ENCODE measurements around the gene RTEL1.
A peak's percentile ranks its signal among the peaks of the same experiment; 100 is the strongest.
"Not testable (repeated sequence)": the region's sequence is repeated elsewhere in the genome, so short reads cannot be mapped to it uniquely, and the experiment has no call there.

The RTEL1 gene, protein sequence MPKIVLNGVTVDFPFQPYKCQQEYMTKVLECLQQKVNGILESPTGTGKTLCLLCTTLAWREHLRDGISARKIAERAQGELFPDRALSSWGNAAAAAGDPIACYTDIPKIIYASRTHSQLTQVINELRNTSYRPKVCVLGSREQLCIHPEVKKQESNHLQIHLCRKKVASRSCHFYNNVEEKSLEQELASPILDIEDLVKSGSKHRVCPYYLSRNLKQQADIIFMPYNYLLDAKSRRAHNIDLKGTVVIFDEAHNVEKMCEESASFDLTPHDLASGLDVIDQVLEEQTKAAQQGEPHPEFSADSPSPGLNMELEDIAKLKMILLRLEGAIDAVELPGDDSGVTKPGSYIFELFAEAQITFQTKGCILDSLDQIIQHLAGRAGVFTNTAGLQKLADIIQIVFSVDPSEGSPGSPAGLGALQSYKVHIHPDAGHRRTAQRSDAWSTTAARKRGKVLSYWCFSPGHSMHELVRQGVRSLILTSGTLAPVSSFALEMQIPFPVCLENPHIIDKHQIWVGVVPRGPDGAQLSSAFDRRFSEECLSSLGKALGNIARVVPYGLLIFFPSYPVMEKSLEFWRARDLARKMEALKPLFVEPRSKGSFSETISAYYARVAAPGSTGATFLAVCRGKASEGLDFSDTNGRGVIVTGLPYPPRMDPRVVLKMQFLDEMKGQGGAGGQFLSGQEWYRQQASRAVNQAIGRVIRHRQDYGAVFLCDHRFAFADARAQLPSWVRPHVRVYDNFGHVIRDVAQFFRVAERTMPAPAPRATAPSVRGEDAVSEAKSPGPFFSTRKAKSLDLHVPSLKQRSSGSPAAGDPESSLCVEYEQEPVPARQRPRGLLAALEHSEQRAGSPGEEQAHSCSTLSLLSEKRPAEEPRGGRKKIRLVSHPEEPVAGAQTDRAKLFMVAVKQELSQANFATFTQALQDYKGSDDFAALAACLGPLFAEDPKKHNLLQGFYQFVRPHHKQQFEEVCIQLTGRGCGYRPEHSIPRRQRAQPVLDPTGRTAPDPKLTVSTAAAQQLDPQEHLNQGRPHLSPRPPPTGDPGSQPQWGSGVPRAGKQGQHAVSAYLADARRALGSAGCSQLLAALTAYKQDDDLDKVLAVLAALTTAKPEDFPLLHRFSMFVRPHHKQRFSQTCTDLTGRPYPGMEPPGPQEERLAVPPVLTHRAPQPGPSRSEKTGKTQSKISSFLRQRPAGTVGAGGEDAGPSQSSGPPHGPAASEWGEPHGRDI (N-terminal part only)

DNA sequence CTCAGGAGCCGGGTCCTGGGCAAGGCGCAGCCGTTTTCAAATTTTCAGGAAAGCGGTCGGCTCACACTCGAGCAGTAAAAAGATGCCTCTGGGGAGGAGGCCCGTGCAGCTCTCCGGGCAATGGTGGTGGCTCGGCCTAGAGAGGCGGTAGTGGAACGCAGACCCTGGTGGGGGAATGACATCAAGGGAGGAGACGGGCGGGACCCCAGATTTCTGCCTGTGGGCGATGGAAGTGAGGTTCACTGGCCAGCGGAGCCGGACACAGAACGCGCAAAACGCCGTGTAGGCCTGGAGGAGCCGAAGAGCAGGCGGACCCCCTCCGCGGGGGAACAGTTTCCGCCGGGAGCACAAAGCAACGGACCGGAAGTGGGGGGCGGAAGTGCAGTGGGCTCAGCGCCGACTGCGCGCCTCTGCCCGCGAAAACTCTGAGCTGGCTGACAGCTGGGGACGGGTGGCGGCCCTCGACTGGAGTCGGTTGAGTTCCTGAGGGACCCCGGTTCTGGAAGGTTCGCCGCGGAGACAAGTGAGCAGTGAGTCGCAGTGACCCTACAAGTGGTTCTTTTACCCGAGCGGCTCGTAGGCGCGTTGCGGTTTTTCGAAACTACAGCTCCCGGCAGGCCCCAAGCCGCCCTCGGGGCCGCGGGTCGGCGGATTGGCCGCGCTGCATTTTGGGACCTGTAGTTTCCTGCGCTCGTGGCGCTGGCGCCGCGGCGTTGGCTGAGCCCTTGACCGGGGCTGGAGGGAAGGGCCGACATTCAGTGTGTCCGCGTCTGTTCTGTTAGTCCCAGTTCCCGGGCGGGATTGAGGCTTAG lies at the start of gene RTEL1:
TSS of gene RTEL1 (plus strand) at position 376 of the 812 bp plus-strand sequence. CDS start 1,091 bp downstream, outside the sequence.
- peak; percentile 93 for DNase-seq

DNA sequence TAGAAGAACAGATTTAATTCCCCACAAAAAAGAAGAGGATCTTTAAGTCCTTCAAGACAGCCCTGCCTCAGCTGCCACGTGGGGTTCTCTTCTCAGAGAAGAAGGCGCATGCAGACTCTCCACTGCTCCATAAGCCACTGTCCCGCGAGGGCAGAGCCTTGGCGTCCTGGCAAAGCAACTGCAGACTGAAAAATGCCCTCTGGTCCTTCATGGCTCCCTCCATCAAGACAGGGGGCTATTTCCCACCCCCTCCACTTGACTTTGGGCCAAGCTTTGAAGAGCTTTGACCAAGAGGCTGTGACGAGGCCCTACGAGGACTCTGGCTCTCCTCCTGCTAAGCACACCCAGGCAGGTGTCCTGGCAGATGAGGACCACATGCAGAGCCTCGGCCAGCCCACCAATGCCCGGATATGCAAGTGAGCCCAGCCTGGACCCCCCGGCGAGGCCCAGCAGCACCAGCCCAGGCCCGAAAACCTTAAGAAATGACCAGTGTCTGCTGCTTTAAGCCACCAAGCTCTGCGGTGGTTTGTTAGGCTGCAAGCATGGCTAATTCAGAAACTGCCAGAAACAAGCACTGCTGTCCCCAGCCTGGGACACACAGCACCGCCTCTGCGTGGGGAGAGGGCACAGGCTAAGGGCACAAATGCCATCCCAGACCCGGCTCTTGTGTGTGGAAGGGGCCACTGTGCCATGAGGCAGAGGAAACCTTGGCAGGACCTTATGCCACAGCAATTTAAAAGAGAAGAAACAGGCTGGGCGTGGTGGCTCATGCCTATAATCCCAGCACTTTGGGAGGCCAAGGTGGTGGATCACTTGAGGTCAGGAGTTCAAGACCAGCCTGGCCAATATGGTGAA lies 47.3 kb upstream of the RTEL1 start:
- no peak for DNase-seq

DNA sequence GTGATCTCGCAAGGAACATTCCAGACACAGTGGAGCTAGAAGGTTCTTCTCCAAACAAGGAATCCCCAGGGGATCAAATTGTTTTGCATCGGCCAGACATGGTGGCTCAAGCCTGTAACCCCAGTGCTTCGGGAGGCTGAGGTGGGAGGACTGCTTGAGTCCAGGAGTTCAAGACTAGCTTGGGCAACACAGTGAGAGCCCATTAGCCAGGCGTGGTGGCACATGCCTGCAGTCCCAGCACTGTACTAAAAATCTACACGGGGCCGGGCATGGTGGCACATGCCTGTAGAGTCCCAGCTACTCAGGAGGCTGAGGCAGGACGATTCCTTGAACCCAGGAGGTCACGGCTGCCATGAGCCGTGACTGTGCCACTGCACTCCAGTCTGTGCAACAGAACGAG lies 46.5 kb upstream of the RTEL1 start:
- DNase-seq: no peak

DNA sequence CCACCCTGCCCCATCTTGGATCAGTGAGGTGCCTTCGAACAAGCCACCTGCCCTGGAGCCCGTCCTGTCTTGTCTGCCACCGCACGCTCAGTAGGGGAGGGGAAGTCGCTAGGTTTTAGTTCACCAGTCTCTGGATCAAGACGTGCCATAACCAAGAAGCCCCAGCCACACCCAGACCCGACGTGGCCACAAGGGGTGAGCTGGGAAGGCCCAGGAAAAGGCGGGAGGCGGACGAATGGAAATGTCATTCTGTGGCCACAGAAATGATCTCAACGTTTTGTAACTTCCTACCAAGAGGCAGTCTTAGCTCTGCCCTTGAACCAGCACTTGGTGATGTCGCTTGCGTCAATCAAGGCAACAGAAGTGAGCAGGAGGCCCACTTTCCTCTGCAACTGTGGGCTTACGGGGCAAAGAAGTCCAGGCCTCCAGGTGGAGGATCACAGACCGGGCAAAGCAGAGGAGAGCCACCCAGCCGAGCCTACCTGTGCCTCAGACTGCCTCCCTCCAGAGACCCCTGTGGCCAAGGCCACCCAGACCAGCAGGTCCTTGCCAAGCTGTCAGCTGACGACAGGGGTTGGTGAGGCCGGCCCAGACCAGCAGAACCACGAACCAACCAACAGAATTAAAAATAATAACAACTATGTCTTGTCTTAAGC lies 45.7 kb upstream of the RTEL1 start:
- DNase-seq: no peak

DNA sequence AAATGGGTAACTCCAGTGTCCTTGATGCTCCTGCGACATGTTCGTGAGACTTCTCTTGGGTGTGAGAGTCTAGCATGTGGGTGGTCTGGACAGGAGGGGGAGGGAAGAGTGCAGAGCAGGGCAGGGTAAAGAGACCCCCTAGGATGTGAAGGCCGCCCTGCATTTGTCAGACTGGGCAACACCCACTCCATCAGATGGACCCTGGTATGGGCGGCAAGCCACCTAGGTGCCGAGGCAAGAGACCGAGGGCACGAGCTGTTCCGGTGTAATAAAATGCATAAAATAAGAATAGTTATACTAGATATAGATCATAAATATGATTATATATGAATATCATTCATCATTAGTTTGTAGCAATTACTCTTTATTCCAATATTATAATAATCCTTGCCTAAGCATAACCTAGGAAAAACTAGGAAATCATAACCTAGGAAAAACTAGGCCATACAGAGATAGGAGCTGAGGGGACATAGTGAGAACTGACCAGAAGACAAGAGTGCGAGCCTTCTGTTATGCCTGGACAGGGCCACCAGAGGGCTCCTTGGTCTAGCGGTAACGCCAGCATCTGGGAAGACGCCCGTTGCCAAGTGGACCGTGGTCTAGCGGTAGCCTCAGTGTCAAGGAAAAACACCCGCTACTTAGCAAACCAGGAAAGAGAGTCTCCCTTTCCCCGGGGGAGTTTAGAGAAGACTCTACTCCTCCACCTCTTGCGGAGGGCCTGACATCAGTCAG lies 44.1 kb upstream of the RTEL1 start:
- not testable (repeated sequence) for DNase-seq

DNA sequence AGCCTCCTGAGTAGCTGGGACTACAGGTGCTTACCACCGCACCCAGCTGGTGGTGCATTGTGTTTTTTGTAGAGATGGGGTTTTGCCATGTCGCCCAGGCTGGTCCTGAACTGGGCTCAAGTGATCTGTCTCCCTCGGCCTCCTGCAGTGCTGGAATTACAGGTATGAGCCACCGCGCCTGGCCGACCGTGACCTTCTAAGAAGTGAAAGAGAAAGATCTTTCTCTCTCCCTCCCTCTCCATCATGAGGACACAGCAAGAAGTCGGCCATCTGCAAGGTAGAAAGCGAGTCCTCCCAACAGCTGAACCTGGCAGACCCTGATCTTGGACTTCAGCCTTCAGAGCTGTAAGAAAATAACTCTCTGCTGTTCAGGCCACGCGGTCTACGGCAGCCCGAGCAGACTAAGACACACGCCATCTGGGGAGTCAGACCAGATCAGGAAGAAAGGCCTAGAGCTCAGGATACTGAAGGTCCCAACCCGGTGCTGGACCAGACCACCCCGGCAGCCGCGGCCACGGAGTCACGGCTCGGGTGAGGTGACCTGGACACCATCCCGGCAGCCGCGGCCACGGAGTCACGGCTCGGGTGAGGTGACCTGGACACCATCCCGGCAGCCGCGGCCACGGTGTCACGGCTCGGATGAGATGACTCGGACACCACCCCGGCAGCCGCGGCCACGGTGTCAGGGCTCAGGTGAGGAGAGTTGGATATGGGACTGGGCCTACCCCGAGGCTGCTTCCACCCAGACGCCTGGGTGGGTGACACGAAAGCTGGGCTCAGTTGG lies 40.8 kb upstream of the RTEL1 start:
- DNase-seq: no peak

DNA sequence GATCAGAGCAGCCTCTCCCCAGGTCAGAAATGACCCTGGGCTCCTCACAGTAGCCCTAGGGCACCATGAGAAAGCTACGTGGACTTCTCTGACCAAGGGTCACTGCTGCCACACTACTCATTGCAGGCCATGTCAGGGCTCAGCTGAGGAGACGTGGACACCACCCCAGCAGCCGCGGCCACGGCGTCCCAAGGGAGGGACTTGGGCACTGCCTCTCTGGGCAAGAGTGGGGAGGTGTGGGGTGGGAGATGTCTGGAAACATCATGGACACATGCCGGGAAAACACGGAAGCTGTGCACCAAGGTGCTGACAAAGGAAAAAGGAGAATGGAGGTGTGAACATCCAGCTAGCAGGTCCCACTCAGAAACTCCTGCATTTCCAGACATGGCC lies 40.2 kb upstream of the RTEL1 start:
- no peak for DNase-seq

DNA sequence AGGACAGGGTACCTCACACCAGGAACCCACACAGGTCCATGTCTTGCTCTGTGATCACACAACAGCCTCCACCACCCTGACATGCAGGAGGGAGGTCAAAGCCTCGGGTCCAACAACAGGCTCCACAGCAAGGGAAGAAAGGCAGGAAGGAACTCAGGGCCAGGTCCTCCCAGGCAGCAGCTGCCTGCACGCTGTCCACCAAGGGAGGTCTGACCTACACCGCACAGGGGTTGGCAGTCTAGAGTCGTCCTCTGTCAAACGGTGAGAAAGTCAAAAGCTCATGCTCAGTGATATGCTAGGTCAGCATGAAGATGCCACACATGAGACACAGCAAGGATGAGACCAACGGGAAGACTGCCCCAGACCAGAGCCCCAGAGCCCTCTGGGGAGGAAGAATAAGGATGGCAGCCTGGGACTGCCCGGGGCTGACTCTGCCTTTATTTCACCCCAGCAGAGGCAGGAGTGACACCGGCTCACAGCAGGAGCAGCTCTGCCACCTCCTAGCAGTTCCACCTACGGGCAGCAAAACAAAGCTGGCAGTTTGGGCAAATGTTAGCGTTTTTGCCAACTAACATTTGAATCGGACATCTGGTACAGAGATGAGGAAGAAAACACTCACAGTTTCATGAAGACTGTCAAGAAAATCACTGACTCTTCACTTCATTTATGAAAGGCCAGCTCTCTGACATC lies 39.7 kb upstream of the RTEL1 start:
- DNase-seq: no peak

DNA sequence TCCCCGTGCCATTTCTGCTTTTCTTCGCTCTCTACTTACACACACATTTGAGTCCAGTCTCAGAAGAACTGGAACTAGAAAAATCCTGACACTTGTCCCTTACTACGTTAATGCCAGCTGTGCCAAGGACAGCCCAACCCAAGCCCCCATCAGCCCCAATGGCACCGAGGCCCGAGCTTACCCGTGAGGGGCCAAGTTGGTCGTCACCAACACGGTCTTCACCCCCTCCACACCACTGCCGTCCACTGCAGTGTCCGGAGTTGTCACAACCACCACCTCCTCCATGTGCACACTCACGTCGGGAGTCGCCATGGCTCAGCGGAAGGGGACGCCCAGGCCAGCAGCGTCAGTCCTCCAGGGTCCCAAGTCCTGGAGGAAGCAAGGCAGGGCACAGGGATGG lies 39.0 kb upstream of the RTEL1 start:
- DNase-seq: no peak

DNA sequence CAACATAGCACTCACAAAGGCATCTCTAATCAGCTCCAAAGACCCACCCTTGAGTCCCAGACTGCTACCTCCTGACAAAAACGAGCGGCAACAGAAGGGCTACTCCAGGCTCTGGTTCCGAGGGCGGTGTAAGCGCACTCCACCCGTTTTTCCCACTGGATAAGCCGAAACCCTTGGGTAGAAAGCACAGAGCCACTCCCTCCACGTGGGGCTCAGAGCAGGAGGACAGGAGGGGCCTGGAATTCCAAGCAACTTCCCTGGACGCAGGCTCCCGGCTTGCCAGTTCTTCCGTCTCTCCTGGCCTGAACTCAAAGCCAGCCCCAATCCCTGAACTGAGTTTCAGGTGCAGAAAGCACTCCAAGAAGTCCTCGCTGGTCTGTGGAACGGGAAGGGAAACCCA lies 38.6 kb upstream of the RTEL1 start:
- no peak for DNase-seq

DNA sequence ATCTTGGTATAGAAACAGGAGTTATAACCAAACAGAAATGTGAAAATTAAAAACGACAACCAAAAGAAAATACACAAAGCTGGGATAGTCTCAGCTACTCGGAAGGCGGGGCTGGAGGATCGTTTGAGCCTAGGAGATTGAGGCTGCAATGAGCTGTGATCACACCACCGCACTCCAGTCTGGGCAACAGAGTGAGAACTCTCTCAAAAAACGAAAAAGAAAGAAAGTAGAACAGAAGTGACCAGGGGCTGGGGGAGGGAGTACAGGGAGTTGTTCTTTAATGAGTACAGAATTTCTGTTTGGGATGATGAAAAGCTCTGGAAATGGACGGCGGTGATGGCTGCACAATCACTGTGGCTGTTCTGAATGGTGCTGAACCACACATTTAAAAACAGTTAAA lies 37.1 kb upstream of the RTEL1 start:
- DNase-seq: no peak

DNA sequence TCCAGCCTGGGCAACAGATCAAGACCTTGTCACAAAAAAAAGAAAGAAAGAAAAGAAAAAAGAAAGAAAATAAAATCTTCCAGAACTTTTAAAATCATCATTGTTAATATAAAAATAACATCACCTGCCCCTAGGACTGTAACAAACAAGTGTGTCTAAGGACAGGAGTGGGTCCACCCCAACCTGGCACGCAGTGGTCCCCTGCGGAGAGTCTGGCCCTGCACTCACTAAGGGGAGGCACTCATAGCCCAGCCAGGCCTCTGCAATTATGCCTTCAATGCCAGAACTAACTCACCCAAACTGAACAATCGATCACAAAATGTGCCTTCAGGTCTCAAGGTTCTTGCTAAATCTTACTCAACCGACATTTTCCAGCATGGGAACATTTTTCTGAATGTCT lies 36.0 kb upstream of the RTEL1 start:
- no peak for DNase-seq

DNA sequence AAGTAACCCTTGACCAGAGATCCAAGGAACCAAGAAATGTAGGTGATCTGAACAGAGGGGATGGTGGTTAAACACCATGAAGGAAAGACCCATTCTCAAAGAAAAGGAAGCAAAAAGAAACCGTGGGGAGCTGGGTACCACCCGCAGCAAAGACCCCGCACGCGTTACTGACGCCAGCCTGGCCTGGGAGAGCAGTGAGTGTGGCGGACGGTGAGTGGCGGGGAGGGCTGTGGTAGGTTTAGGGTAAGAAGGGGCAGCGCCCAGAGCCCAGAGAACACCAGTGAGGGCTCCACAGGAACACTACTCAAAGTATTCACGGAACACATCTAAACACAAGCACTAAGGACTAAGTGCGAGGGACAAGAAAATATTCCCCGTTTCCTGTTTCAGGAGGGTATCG lies 35.4 kb upstream of the RTEL1 start:
- no peak for DNase-seq

DNA sequence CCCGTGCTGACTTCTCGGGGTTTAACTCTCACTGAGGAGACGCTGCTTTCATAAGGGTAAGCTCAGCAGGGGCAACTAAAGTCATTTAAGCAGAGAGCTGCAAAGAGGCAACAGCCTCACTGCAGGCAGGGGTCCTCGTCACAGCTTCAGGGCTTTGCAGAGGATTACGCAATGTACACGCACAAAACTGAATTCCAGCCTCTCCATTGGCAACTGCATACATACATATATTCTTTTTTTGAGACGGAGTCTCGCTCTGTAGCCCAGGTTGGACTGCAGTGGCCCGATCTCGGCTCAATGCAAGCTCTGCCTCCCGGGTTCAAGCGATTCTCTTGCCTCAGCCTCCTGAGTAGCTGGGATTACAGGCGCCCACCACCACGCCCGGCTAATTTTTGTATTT lies 33.6 kb upstream of the RTEL1 start:
- DNase-seq: no peak

DNA sequence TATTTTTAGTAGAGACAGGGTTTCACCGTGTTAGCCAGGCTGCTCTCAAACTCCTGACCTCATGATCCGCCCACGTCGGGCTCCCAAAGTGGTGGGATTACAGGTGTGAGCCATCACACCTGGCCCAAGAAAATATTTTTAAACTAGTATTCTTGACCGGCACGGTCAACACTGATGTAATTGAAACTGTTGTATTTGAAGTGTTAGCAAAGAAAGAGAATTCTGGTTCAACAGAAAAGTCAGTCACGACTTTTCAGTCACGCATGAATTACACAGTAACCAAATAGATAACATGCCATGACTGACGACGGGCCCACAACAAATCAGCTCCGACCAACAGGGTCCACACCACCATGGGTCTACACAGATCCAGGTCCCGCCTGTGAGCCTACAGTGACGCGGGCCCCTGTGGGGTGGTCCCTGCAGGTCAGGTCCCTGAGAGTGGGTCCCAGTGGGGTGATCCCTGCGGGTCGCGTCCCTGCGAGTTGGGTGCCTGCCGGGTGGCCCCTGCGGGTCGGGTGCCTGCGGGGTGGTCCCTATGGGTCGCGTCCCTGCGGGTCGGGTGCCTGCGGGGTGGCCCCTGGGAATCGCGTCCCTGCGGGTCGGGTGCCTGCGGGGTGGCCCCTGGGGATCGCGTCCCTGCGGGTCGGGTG lies 32.2 kb upstream of the RTEL1 start:
- DNase-seq: peak; percentile 34

DNA sequence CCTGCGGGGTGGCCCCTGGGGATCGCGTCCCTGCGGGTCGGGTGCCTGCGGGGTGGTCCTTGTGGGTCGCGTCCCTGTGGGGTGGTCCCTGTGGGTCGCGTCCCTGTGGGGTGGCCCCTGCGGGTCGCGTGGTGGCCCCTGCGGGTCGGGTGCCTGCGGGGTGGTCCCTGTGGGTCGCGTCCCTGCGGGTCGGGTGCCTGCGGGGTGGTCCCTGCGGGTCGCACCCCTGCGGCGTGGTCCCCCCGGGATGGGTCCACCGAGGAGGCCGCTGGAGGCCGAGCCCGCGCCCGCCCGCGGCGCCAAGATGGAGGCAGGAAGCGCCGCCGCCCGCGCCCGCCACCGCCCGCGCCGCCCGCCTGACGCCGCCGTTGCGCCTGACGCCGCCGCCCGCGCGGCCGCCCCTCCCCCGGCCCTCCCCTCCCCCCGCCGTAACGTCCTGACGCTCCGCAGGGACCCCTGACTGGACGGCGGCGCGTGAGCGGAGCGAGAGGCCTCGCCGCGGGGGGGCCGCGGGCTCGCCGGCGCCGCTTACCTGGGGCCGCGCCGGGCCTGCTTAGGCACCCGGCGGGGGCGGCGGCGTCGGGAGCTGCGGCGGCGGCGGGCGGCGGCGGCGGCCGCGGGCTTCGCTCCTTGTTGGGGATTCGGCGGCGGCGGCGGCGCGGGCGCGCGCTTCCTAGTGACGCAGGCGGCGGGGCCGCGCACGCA lies 31.5 kb upstream of the RTEL1 start, which contains the start of gene GMEB2:
TSS of gene GMEB2 (minus strand) at position 678 of the 705 bp plus-strand sequence. CDS start 7,704 bp downstream, outside the sequence.
- DNase-seq: peak; percentile 81

DNA sequence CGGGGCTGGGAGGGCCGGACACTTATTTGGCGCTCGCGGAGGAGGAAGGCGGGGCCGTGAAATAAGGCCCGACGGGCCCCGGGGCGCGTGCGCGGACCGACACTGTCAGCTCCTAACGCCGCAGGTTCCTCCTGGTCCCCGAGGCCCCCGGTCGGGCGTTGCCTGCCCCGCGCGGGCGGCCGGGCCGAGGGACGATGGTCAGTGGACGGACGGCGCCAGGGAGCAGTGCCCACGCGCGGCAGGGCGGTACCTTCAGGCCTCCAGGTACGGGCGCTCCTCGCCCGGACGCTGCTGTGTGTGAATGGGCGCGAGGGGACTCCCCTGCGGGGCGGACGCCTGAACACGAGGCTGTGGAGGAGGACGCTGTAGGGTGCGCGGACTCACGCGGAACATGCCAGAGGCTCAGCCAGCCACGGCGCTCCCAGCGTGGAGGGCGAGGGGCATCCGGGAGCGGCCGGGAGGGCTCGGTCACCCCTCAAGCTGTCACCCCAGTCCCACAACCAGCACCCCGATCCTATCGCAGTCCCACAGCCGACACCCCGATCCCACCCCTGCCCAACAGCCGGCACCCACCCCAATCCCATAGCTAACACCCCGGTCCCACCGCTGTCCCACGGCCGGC lies 30.9 kb upstream of the RTEL1 start:
- peak; percentile 96 for DNase-seq
